GM19043 (cell line): ENCODE measurements around the gene PGF.
A peak's percentile ranks its signal among the peaks of the same experiment; 100 is the strongest.

Experiments used
- ATAC-seq: cut with Tn5 transposase; IDR thresholded peaks from one replicate; pipeline ENCODE4 v1.9.1; 2021; ENCODE audit warnings: low read depth; ENCODE audit not compliant: unreplicated experiment

Gene PGF

GRCh38 chr14:74922752-74923401 is 32.5 kb downstream of the PGF start, which contains the start of gene RPS6KL1:
TSS of gene RPS6KL1 (minus strand) at chr14:74923260. CDS start at chr14:74921541, 1,719 bp downstream.
- ATAC-seq: peak; percentile 97

DNA sequence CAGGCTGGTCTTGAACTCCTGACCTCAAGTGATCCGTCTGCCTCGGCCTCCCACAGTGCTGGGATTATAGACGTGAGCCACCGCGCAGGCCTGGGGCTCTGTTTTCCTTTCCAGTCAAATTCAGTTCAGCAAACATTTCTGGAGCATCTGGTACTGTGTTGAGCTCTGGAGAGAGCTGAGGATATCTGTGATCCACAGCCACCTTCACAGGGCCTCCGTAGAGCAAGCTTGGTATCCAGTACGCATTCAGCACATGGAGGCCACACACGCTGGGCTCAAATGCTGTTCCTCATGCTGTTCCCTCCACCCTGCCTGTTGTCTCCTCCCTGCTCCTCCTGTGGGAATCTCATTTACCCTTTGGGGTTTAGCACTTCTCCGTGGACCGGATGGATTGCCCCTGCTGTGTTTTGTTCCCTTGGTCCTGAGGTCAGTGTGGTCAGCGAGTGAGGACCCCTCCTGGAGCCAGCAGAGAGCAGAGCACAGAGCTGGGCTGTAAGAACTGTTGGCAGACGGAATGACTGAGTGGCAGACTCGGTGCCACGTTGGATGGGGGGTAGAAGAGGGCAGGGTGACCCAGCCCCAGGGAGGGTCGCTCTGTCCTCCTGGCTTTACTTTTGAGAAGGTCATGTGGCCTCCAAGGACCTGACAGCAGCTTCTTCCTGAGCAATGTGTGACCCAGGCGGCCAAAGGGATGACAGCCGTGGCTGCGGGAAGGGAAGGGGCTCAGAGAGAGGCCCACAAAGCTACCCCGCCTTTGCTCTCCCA is 33.2 kb downstream of the PGF start:
- no peak for ATAC-seq

GRCh38 chr14:74921053-74921620 is 34.3 kb downstream of the PGF start:
- ATAC-seq: no peak

GRCh38 chr14:74920281-74920680 is 35.1 kb downstream of the PGF start:
- no peak for ATAC-seq

DNA sequence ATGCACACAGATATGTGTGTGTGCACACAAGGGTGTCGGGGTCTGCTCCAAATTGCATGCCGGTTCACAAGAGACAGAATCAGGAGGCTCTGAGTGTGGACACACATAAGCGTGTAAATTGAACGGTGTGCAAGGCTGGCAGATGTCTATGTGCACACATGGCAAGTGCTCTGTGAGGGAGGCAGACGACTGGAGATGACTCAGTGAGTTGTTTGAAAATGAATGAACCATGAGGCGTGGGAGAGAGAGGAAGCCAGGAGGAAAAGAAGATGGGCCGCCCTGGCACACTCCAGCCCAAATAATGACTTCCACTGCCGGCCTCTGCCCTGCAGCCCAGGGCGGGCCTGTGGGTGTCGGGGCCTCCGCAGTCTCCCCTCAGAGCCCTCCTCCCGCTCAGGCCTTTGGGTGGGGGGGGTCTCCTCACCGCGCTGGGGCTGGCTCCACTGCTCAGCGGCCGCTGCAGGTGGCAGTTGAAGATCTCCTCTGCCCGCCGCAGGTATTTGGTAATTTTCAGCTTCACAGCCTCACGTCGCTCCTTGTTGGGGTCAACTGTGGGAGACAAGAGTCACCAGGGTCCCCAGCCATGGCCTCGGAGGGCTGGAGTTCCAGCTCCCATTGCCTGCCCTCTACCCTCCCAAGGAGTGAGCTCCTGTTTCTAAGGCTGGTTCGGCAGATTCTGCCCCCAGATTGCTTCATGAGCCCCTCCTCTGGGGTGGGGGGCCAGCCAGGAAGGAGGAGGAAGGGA is 35.8 kb downstream of the PGF start:
- ATAC-seq: no peak

- no peak for ATAC-seq
These were observed 37.0 kb downstream of the PGF start for GRCh38 chr14:74918380-74918779.

GRCh38 chr14:74917646-74918081 is 37.7 kb downstream of the PGF start:
- ATAC-seq: no peak

GRCh38 chr14:74917178-74917543 is 38.2 kb downstream of the PGF start:
- no peak for ATAC-seq

DNA sequence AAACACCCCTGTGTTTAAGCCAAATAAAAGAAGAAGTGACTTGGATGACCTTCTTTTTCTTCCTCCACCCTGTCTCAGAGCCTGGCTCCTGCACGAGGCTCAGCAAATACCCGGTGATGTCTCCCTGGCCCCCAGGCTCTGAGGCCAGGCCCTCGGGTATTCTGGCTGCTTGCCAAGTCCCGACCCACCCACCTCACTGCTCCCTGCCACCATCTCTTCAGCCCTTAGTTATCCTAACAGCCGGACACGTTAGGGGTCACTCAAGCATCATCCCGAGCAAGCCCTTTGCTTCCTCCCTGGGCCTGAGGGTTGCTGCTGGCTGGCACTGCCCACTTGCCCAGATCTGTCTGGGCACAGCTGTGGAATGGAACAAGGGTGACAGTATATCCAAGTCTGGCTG is 39.6 kb downstream of the PGF start:
- no peak for ATAC-seq

DNA sequence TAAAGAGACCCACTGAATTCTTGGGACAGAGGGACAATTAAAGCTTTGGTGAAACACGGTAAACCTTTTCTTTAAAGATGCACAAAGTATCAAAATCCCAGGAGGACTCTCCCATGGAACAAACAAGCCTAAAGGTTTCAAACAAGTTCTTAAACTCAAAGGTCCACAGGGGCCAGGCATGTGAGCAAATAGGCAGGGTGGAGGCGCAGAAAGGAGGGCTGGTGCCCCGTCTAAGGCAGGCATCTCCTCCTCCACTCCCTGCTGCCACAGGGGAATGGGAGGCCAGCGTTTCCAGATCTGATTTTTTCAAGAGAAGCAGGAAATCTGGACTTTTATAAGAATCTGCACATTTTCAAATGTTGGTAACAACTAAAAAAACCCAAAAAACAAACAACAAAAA is 40.0 kb downstream of the PGF start:
- no peak for ATAC-seq

- no peak for ATAC-seq
These were observed 41.3 kb downstream of the PGF start for GRCh38 chr14:74913986-74914573.

GRCh38 chr14:74913393-74913910 is 41.9 kb downstream of the PGF start:
- no peak for ATAC-seq

DNA sequence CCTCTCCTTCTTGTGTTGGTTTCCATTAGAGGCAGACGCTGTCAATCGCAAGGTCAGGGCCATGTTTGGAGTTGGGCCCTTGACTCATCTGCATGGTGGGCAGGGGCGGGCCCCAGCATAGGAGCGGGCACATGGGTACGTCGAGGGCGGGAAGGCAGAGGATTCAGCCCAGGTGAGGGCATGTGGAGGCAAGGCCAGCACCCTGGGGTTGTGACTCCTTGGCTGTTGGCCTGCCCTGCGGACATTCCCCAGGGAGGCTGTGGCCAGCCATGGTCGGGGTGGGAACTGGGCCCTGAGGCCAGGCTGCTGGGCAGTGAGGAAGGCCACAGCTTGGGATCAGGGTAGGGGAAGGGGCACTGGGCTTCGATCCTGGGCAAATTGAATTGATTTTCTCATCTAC is 42.6 kb downstream of the PGF start:
- no peak for ATAC-seq

DNA sequence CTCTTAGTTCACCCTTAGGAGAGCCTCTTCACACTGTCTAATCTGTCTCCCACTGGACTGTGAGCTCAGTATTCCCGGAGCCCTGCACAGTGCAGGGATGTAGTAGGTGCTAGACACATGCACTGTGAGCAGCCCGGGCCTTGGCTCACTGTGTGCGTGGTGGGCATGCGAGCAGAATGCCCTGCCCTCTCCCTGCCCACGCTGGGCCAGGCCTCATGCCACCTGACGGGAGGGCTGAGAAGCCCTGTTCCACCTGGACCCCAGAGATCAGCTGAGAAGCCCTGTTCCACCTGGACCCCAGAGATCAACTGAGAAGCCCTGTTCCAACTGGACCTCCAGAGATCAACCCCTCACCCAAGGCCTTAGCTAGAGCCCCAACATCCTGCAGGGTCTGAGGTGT is 43.3 kb downstream of the PGF start:
- ATAC-seq: no peak

DNA sequence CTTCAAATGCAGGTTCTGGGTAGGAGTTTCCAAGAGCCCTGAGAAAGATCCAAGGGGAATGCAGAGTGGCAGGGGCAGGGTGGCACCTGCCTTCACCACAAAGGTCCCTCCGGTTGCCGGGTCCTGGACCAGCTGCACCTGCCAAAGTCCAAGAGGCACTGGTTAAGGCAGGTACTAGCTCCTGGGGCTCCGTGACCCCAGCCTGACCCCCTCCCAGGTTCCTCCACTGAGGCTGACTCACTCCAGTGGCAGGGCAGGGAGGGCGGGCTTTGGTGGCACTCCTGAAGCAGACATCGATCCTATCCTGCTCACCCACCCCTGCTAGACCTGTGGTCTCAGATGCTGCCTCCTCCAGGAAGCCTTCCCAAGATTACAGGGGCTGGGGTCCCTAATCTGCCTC is 43.7 kb downstream of the PGF start:
- ATAC-seq: no peak

DNA sequence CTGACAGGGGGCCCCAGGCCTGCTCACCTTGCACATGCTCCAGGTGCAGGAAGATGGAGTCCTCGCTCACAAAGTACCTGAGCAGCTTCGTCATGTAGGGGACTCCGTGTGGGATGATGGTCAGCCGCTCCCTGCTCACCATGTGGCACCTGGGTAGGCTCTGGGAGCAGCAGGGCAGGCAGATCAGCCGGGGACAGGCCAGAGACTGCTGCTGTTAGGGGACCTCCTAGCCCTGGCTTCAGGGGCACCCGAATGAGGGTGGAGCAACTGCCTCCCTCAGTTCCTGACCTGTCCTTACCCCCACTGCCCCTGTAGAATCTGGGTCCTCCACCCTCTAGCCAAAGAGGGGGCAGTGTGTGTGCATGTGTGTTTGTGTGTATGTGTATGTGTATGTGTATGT is 44.2 kb downstream of the PGF start:
- no peak for ATAC-seq

DNA sequence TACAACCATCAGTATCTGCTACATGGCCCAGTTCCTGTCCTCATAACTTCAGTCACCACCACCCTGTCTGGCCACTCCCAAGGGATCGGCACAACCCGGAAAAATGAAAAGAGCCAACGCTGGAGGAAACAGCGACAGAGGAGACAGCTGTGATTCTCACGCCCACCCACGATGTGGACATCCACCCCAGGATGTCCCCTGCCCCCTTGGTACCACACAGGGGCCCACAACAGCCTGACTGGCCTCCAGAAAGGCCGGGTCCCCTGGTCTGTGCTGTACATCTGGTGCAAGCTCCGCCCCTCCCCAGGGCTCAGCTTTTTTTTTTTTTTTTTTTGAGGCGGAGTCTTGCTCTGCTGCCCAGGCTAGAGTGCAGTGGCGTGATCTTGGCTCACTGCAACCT is 44.8 kb downstream of the PGF start:
- no peak for ATAC-seq

DNA sequence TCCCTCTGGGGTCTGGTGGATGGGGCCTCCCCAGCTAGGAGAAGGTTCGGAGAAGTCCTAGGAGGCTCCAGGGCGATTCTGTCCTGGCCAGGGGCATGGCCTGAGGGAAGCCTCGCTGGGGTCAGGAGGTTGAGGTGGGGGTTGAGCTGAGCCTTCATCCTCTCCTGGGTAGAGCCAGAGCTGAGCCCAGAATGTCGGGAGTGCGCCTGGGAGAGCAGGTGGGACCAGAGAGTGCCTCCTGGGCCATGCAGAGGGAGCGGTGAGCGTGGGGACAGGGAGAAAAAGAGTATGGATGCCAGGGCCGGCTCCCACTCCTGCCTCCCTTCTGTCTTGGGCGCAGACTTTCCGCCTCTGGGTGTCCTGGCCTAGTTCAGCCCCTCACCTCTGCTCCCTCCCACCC is 45.5 kb downstream of the PGF start:
- ATAC-seq: no peak

- ATAC-seq: no peak
These were observed 45.9 kb downstream of the PGF start for GRCh38 chr14:74909501-74909900.

- no peak for ATAC-seq
These were observed 46.5 kb downstream of the PGF start for GRCh38 chr14:74908861-74909341.
